Activated naive CD8-positive, alpha-beta T cell treated with anti-CD3 and anti-CD28 coated beads, Interleukin-2, amount 50 U/mL, for 16 hours (primary cell): ENCODE measurements around the gene JOSD1.
A peak's percentile ranks its signal among the peaks of the same experiment; 100 is the strongest.

Experiments
- DNase-seq: peaks from one replicate; pipeline ENCODE4 v3.0.0-alpha.2; 2020; ENCODE audit warnings: low read depth, low spot score

Gene JOSD1

DNA sequence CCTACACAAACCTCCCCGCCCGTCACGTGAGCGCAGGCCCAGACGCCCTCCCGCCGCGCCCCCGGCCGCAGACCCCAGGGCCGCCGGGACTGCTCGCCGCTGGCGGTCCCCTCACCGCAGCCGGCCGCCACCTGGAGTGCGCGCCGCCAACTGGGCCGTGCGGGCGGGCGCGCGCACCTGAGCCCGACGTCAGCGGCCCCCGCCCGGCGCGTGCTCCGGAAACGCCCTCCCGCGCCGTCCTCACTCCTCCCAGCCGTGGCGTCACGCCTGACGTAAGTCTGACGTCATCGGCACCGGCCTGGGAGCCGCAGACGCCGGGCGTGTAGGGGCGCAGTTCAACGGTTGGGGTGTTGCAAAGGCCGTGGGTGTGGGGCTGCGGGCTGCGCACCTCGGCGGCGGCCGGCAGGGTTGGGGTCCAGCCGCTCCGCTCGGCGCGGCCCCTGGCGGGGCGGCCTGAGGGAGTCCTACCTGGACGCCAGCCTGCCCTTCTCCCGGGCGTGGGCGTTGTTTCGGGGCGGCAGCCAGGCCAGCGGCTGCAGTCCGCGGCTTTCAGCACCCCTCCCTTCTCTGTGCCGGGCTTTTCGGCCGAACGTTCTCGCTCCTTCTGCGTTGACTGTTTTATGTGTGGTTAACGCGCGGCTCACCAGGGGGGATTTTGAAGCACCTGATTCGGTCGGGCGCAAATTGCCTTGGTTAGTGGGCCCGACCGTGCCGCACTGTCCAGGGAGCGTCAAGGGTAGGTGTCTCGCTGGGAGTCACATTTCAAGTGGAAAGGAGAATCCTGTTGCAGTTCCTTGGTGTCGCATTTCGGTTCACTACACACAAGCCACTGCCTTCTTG, at the start of gene JOSD1:
Gene JOSD1 (minus strand): TSS at position 155 of the 840 bp plus-strand sequence. CDS start 956 bp downstream, outside the sequence.
- peak; percentile 88 for DNase-seq

DNA sequence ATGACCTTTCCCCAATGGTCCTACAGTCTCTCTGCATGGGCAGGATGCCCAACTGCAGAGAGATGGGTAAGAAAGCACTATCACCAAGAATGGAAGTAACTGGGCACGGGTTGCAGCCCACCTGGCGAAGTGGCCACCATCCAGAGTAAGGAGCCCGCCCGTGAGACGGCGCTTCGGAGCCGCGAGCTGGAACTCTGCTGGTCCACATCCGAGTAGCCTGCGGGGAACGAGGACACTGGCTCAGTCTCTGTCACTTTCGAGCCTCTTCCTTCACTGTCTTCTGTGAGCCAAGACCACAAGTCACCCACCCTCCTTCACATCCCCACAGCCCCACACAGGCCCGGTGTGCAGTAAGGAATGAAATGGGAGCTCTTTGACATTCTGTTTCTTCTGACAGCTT, 49.4 kb upstream of the JOSD1 start:
- no peak for DNase-seq

DNA sequence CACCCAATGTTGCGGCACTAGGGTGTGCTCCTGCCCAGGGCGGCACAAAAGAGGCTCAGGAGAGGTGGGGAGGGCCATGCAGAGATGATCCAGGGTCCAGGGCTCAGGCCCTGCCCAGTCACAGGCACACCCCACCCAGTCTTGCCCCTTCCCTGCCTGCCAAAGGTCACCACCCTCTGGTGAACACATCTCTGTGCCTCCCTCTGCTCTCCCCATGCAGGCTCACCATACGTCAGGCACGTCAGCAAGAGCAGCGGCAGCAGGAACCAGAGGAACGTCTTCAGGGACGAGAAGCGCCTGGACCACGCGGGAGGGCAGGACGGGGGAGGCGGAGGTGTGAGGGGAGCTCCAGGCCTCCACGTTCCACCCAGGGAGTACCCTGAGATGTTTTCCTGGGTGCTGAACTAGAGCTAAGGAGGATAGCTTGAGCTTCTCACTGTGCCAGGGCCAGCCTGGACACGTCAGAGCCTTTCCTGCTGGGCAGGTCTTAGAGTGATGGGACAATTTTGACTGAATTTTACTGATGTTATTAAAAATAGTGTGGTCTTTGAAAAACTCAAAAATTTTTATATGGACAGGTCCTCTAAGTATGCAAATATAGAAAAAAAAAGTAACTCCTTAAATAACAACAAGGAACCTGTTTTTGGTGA, 47.9 kb upstream of the JOSD1 start:
- no peak for DNase-seq

- DNase-seq = no peak
Observed at GRCh38 chr22:38745676-38746460, 45.1 kb upstream of the JOSD1 start.

GRCh38 chr22:38744981-38745380, 44.2 kb upstream of the JOSD1 start:
- no peak for DNase-seq

DNA sequence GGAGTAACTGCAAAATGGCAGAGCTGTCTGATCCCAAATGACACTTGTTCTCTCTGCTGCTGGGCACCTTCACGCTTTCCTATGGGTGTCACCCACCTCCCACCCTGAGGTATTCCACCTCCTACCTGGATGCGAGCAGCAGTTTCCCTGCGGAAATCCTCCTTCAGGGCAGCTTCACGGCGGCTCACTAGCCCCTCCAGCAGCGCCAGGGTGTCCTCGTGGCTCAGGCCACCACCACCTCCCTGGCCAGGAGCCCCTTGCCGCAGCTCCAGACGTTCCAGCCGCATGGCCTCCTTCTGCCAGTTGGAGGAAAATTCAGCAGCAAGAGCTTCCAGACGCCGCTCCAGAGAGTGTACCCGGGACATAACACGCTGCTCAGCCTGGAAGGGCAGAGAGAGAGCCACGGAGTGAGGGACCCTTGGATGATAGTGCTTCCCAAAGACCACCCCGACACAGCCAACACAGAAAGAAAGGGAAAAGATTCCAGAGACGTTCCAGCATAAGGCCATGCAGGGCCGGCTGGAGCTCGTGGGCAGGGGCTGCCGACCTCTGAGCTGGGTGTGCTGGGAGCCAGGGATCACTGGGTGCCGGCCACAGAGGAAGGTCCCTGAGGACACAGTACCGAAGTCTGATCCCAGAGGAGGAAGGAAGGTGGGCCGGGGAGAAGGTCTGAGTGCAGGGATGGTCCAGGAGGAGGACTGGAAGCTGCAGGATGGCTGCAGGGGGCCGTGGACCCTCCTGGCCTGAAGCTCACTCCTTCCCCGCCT, 41.6 kb upstream of the JOSD1 start:
- no peak for DNase-seq

- DNase-seq = no peak
Observed at GRCh38 chr22:38741576-38741975, 40.8 kb upstream of the JOSD1 start.

GRCh38 chr22:38741166-38741565, 40.4 kb upstream of the JOSD1 start:
- no peak for DNase-seq

DNA sequence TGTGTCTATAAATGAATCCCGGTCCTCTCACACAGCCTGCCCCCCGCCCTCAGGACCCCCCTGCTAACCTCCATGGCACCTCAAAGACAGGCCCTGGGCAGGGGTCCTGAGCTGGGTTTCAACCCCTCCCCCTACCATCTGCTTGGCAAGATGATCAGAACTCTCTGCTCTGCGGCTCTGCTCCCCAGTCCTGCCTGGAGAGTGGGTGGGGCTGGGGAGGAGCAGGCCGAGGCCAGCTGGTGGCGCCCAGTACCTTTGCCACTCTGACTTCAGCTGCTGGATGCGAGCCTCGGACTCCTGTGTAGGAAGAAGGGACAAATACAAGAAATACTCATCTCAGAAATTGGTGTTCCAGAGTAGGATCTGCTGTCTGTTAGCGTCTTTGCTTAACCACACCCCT, 40.0 kb upstream of the JOSD1 start:
- no peak for DNase-seq

GRCh38 chr22:38740116-38740723, 39.5 kb upstream of the JOSD1 start:
- no peak for DNase-seq

- no peak for DNase-seq
Observed at GRCh38 chr22:38739300-38740055, 38.7 kb upstream of the JOSD1 start.

DNA sequence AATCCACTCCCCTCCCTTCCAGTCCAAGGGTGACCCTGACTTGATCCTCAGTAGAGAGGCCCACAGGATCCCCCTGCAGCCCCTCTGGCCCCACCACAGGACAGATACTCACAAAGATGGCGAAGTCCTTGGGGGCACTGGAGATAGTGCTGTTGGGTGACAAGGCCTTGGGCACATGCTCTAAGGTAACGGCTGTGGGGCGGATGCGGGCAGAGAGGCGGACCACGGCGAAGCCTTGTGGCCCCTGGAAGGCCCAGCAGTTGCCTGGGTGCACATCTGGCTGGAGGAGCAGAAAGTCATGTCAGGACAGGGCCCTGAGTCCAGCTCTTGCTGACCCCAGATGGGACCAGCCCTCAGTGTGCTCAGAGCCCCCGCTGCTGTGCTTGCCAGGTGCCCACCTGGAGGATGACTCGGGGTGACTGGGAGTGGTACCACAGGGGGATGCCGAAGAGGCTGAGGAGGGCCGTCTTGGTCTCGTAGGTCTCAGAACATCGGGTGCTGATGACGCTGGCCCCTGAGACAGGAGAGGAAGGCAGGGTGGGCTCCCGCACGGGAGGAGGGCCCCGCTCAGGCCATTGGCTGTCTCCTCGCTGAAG, 37.8 kb upstream of the JOSD1 start:
- no peak for DNase-seq

DNA sequence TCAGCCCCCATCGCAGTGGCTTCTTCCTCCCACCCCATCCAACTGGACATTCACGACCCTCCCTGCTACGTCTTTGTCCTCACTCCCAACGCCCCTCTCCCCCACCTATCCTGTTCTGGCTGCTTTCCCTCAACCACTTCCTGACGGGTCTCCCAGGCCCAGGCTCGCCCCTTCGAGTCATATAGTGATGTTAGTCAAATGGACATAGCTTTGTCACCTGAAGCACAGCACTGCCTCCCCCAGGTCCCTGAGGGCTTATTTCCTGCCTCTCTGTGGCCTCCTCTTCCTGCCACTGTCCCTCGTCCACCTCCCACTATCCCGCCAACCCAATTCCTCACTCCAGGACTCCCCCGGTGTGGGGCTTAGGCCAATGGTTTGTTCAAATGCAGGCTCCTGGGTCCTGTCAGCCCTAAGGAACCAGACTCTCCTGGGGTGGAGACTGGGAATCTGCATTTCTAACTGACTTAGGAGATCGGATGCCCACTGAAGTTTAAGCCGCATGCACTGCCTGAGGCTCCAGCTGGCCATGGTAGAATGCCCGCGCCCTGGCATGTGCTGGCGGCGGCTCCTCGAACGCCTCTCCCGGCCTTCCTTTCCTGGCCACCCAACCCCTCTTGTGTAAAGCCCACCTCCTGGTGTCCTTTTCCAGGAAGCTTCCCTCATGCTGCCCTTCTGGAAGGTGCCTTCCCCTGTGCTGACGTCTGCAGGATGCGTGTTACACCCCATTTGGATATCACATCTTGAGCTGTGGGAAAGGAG, 36.7 kb upstream of the JOSD1 start:
- DNase-seq = no peak

DNA sequence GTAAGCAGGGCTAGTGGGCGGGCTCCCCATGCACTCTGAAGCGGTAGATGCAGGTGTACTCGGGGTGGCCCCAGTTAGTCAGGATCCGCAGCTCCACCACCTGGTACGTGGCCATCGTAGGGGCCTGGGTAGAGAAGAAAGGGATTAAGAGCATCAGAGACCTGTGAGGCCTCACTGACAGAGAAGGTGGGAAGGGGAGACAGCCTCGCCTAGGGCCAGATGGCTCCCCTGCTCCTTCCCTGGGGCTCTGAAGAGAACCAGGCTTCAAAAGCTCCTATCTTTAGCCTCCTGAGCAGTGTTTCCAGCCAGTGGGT, 35.5 kb upstream of the JOSD1 start:
- DNase-seq = no peak

DNA sequence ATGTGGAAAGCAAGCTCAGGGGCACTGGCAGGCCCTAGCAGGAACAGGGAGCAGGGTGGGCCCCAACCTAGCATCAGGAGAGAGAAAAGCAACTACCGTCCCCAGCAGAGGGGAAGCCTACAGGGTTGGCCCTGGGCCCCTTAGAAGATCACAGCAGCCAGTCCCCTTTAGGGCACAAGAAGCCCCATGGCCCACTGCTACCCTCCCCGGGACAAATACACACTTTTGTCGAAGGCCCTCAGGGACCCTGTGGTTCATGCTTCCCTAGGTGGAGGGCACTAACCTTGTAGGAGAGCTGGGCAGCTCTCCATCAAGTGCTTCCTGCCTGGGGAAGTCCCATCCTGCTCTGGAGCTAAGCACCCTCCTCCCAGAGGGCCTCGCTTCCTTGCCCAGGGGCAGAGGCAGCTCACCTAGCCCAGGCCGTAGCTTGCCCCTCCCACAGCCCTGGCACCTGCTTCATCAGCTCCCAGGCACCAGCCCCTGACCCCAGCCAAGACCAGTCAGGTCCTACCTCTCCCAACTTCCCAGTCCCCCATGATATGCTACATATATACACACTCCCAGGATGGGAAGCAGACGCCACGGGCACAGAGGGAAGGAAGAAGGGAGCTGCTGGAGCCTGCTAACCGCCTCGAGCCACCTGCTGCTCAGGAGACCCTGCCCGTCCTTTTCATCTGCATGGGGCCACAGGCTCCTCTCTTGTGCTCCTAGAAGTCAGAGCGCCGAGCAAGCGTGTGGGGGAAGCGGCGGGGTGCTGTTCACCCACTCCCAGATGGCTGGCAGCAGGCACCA, 34.9 kb upstream of the JOSD1 start:
- DNase-seq = no peak

DNA sequence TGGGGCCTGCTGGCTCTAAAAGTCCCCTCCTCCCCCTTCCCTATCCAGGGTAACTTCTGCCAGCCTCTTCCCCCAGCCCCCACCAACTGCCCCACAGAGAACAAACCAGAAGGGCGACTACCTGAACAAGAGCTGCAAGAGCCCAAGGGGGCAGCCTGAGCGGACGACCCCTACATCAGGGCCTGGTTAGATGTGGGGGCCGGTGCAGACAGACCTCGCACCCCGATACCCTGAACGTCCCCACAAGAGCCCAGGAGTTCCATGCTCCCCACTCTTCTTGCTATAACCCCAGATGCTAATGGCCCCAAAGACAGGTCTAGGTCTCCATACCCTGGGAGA, 34.4 kb upstream of the JOSD1 start:
- no peak for DNase-seq

GRCh38 chr22:38734421-38735100, 33.8 kb upstream of the JOSD1 start:
- no peak for DNase-seq

GRCh38 chr22:38733724-38734381, 33.1 kb upstream of the JOSD1 start:
- DNase-seq = no peak
